SK-N-SH treated with all-trans-retinoic acid at 6 μM for 48 hours (cell line): Measurements from ENCODE around the gene STX5.

Experiments used
- ATAC-seq: fragments of 200-7000 bp; cut with Tn5 transposase; 3 replicates; pipeline ENCODE4 v1.9.1; 2020; ENCODE audit warnings: mild to moderate bottlenecking, moderate library complexity
- ARNTL ChIP-seq: fragments of 450-650 bp; formaldehyde crosslinking; IDR thresholded peaks from 2 replicates; pipeline ENCODE4 v1.5.0; 2020; ENCODE audit warnings: low read depth, mild to moderate bottlenecking, moderate library complexity, borderline replicate concordance
- BACH2 ChIP-seq: fragments of 250-450 bp; sonication (Bioruptor Pico); IDR thresholded peaks from 2 replicates; pipeline ENCODE4 v1.9.0; 2021; ENCODE audit warnings: mild to moderate bottlenecking, borderline replicate concordance
- CSDC2 ChIP-seq: fragments of 250-450 bp; sonication (Bioruptor Pico); IDR thresholded peaks from 2 replicates; pipeline ENCODE4 v1.5.0; 2020; ENCODE audit warnings: mild to moderate bottlenecking, moderate library complexity
- GLIS3 ChIP-seq: fragments of 250-450 bp; sonication (Bioruptor Pico); IDR thresholded peaks from 2 replicates; pipeline ENCODE4 v1.5.0; 2020; ENCODE audit warnings: mild to moderate bottlenecking, moderate library complexity
- ISL1 ChIP-seq: fragments of 250-450 bp; sonication (Bioruptor Pico); IDR thresholded peaks from 2 replicates; pipeline ENCODE4 v2.1.2; 2022; ENCODE audit warnings: mild to moderate bottlenecking, moderate library complexity
- OSR1 ChIP-seq: fragments of 250-450 bp; sonication (Bioruptor Pico); IDR thresholded peaks from 2 replicates; pipeline ENCODE4 v1.8.0; 2022; ENCODE audit warnings: moderate library complexity, mild to moderate bottlenecking, inconsistent platforms
- PPARA ChIP-seq: fragments of 250-450 bp; sonication (Bioruptor Pico); IDR thresholded peaks from 2 replicates; pipeline ENCODE4 v1.5.0; 2020; ENCODE audit warnings: mild to moderate bottlenecking, borderline replicate concordance
- RARB ChIP-seq: fragments of 250-450 bp; sonication (Bioruptor Pico); IDR thresholded peaks from 2 replicates; pipeline ENCODE4 v1.8.0; 2021; ENCODE audit warnings: mild to moderate bottlenecking, moderate library complexity
- TCF4 ChIP-seq: fragments of 250-450 bp; sonication (Bioruptor Pico); IDR thresholded peaks from 2 replicates; pipeline ENCODE4 v1.8.0; 2021; ENCODE audit warnings: mild to moderate bottlenecking, moderate library complexity, borderline replicate concordance
- TOX ChIP-seq: fragments of 250-450 bp; sonication (Bioruptor Pico); IDR thresholded peaks from 2 replicates; pipeline ENCODE4 v1.8.0; 2021; ENCODE audit warnings: mild to moderate bottlenecking, moderate library complexity, borderline replicate concordance
- ZC3H10 ChIP-seq: fragments of 250-450 bp; sonication (Bioruptor Pico); IDR thresholded peaks from 2 replicates; pipeline ENCODE4 v1.5.1; 2021; ENCODE audit warnings: mild to moderate bottlenecking, moderate library complexity
- ZFP3 ChIP-seq: fragments of 250-450 bp; sonication (Bioruptor Pico); IDR thresholded peaks from 2 replicates; pipeline ENCODE4 v1.5.0; 2020; ENCODE audit warnings: mild to moderate bottlenecking, moderate library complexity
- ZFP30 ChIP-seq: fragments of 450-650 bp; formaldehyde crosslinking; IDR thresholded peaks from 2 replicates; pipeline ENCODE4 v1.5.0; 2022; ENCODE audit warnings: mild to moderate bottlenecking, moderate library complexity
- ZNF565 ChIP-seq: fragments of 450-650 bp; formaldehyde crosslinking; conservative IDR thresholded peaks from 2 replicates; pipeline ENCODE4 v1.5.0; 2020; ENCODE audit warnings: low read depth, mild to moderate bottlenecking, moderate library complexity
- ZNF70 ChIP-seq: fragments of 450-650 bp; formaldehyde crosslinking; IDR thresholded peaks from 2 replicates; pipeline ENCODE4 v1.5.0; 2020; ENCODE audit warnings: mild to moderate bottlenecking, moderate library complexity
- ZNF8 ChIP-seq: fragments of 450-650 bp; formaldehyde crosslinking; IDR thresholded peaks from 2 replicates; pipeline ENCODE4 v1.5.0; 2020; ENCODE audit warnings: mild to moderate bottlenecking, moderate library complexity
- TF ChIP-seq, protein P1 (sequence below): fragments of 250-450 bp; sonication (Bioruptor Pico); IDR thresholded peaks from 2 replicates; pipeline ENCODE4 v1.5.1; 2021; ENCODE audit warnings: mild to moderate bottlenecking, moderate library complexity
- TF ChIP-seq, protein P2 (sequence below): fragments of 250-450 bp; sonication (Bioruptor Pico); IDR thresholded peaks from 2 replicates; pipeline ENCODE4 v1.5.1; 2020; ENCODE audit warnings: low read depth, mild to moderate bottlenecking, moderate library complexity
- TF ChIP-seq, protein P3 (sequence below): fragments of 250-450 bp; sonication (Bioruptor Pico); IDR thresholded peaks from 2 replicates; pipeline ENCODE4 v1.5.0; 2020; ENCODE audit warnings: mild to moderate bottlenecking, moderate library complexity
- TF ChIP-seq, protein P4 (sequence below): fragments of 250-450 bp; sonication (Bioruptor Pico); IDR thresholded peaks from 2 replicates; pipeline ENCODE4 v1.8.0; 2021; ENCODE audit warnings: low read depth, mild to moderate bottlenecking, moderate library complexity, borderline replicate concordance
- TF ChIP-seq, protein P5 (sequence below): fragments of 250-450 bp; sonication (Bioruptor Pico); IDR thresholded peaks from 2 replicates; pipeline ENCODE4 v1.8.0; 2020; ENCODE audit warnings: mild to moderate bottlenecking, moderate library complexity, borderline replicate concordance

Gene STX5

DNA sequence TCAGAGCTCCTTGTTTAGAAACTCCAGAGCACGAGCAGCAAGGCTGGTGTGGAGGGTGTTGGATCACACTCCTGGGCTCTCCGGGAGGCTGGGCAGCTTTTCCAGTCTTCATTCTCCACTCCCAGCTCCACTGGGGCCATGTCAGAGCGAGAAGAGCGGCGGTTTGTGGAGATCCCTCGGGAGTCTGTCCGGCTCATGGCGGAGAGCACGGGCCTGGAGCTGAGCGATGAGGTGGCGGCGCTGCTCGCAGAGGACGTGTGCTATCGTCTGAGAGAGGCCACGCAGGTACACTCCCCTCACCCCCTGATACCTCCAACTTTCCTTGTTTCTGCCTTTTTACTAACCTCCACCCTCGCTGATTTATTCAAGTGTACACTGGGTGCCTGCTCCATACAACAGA is 56.2 kb downstream of the STX5 start:
- TF ChIP-seq, protein P1, sequence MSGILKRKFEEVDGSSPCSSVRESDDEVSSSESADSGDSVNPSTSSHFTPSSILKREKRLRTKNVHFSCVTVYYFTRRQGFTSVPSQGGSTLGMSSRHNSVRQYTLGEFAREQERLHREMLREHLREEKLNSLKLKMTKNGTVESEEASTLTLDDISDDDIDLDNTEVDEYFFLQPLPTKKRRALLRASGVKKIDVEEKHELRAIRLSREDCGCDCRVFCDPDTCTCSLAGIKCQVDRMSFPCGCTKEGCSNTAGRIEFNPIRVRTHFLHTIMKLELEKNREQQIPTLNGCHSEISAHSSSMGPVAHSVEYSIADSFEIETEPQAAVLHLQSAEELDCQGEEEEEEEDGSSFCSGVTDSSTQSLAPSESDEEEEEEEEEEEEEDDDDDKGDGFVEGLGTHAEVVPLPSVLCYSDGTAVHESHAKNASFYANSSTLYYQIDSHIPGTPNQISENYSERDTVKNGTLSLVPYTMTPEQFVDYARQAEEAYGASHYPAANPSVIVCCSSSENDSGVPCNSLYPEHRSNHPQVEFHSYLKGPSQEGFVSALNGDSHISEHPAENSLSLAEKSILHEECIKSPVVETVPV, result no peak
- TF ChIP-seq ZFP30 (CRISPR knock-in tag) (no peak), RARB (no peak), ZNF565 (no peak), TOX (CRISPR knock-in tag) (no peak), ZFP3 (no peak), PPARA (CRISPR knock-in tag) (no peak), GLIS3 (CRISPR knock-in tag) (no peak), ZNF8 (CRISPR knock-in tag) (no peak), OSR1 (CRISPR knock-in tag) (no peak), ZNF70 (CRISPR knock-in tag) (no peak), TCF4 (CRISPR knock-in tag) (no peak), BACH2 (CRISPR knock-in tag) (no peak), ARNTL (CRISPR knock-in tag) (no peak), CSDC2 (CRISPR knock-in tag) (no peak), ISL1 (no peak)
- TF ChIP-seq, protein P2, sequence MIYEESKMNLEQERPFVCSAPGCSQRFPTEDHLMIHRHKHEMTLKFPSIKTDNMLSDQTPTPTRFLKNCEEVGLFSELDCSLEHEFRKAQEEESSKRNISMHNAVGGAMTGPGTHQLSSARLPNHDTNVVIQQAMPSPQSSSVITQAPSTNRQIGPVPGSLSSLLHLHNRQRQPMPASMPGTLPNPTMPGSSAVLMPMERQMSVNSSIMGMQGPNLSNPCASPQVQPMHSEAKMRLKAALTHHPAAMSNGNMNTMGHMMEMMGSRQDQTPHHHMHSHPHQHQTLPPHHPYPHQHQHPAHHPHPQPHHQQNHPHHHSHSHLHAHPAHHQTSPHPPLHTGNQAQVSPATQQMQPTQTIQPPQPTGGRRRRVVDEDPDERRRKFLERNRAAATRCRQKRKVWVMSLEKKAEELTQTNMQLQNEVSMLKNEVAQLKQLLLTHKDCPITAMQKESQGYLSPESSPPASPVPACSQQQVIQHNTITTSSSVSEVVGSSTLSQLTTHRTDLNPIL (CRISPR knock-in tag), result no peak
- TF ChIP-seq, protein P3, sequence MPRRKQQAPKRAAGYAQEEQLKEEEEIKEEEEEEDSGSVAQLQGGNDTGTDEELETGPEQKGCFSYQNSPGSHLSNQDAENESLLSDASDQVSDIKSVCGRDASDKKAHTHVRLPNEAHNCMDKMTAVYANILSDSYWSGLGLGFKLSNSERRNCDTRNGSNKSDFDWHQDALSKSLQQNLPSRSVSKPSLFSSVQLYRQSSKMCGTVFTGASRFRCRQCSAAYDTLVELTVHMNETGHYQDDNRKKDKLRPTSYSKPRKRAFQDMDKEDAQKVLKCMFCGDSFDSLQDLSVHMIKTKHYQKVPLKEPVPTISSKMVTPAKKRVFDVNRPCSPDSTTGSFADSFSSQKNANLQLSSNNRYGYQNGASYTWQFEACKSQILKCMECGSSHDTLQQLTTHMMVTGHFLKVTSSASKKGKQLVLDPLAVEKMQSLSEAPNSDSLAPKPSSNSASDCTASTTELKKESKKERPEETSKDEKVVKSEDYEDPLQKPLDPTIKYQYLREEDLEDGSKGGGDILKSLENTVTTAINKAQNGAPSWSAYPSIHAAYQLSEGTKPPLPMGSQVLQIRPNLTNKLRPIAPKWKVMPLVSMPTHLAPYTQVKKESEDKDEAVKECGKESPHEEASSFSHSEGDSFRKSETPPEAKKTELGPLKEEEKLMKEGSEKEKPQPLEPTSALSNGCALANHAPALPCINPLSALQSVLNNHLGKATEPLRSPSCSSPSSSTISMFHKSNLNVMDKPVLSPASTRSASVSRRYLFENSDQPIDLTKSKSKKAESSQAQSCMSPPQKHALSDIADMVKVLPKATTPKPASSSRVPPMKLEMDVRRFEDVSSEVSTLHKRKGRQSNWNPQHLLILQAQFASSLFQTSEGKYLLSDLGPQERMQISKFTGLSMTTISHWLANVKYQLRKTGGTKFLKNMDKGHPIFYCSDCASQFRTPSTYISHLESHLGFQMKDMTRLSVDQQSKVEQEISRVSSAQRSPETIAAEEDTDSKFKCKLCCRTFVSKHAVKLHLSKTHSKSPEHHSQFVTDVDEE (CRISPR knock-in tag), result no peak
- TF ChIP-seq, protein P4, sequence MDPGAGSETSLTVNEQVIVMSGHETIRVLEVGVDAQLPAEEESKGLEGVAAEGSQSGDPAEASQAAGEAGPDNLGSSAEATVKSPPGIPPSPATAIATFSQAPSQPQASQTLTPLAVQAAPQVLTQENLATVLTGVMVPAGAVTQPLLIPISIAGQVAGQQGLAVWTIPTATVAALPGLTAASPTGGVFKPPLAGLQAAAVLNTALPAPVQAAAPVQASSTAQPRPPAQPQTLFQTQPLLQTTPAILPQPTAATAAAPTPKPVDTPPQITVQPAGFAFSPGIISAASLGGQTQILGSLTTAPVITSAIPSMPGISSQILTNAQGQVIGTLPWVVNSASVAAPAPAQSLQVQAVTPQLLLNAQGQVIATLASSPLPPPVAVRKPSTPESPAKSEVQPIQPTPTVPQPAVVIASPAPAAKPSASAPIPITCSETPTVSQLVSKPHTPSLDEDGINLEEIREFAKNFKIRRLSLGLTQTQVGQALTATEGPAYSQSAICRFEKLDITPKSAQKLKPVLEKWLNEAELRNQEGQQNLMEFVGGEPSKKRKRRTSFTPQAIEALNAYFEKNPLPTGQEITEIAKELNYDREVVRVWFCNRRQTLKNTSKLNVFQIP, result no peak
- TF ChIP-seq, protein P5, sequence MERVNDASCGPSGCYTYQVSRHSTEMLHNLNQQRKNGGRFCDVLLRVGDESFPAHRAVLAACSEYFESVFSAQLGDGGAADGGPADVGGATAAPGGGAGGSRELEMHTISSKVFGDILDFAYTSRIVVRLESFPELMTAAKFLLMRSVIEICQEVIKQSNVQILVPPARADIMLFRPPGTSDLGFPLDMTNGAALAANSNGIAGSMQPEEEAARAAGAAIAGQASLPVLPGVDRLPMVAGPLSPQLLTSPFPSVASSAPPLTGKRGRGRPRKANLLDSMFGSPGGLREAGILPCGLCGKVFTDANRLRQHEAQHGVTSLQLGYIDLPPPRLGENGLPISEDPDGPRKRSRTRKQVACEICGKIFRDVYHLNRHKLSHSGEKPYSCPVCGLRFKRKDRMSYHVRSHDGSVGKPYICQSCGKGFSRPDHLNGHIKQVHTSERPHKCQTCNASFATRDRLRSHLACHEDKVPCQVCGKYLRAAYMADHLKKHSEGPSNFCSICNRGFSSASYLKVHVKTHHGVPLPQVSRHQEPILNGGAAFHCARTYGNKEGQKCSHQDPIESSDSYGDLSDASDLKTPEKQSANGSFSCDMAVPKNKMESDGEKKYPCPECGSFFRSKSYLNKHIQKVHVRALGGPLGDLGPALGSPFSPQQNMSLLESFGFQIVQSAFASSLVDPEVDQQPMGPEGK (CRISPR knock-in tag), result no peak
- no peak for ATAC-seq

DNA sequence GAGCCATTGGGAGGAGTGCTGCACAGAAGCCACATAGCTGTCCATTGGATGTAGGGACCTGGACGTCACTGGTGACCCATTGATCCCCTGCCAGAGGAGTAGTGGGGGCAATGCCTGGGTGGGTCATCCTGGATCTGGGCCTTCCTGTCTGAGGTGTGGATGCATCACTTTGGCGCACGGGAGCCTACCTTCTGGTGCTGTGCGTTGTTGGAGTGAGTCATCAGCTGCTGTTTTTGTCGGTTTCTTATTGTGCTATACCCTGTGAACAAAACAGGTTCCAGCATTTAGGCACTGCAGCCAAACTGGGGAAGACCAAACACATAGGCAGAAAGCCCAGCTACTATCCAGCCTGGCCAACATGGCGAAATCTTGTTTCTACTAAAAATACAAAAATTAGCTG is 57.4 kb downstream of the STX5 start:
- no peak for TF ChIP-seq ZC3H10 (CRISPR knock-in tag)
- no peak for TF ChIP-seq ZNF565
- TF ChIP-seq, protein P1, result no peak
- no peak for TF ChIP-seq OSR1 (CRISPR knock-in tag)
- no peak for TF ChIP-seq ZFP3

More for the DNA sequence above, 57.4 kb downstream of the STX5 start:
- ATAC-seq, result no peak
